Placental epithelial cell (primary cell): ENCODE data around the gene LMAN2. TPM values are rescaled to one million over a fixed set of nuclear protein-coding genes. Genes with fewer than 3 reads are reported as not detected.

Source experiments
- total RNA-seq: library from RNA; depleted of rRNA; stranded (reverse); fragments of >200 nt; gene quantifications from 2 replicates; pipeline ENCODE4 v1.2.3, GENCODE V29; 2012

LMAN2 gene, protein sequence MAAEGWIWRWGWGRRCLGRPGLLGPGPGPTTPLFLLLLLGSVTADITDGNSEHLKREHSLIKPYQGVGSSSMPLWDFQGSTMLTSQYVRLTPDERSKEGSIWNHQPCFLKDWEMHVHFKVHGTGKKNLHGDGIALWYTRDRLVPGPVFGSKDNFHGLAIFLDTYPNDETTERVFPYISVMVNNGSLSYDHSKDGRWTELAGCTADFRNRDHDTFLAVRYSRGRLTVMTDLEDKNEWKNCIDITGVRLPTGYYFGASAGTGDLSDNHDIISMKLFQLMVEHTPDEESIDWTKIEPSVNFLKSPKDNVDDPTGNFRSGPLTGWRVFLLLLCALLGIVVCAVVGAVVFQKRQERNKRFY
- total RNA-seq: 281 and 306 TPM in 2 replicates

DNA sequence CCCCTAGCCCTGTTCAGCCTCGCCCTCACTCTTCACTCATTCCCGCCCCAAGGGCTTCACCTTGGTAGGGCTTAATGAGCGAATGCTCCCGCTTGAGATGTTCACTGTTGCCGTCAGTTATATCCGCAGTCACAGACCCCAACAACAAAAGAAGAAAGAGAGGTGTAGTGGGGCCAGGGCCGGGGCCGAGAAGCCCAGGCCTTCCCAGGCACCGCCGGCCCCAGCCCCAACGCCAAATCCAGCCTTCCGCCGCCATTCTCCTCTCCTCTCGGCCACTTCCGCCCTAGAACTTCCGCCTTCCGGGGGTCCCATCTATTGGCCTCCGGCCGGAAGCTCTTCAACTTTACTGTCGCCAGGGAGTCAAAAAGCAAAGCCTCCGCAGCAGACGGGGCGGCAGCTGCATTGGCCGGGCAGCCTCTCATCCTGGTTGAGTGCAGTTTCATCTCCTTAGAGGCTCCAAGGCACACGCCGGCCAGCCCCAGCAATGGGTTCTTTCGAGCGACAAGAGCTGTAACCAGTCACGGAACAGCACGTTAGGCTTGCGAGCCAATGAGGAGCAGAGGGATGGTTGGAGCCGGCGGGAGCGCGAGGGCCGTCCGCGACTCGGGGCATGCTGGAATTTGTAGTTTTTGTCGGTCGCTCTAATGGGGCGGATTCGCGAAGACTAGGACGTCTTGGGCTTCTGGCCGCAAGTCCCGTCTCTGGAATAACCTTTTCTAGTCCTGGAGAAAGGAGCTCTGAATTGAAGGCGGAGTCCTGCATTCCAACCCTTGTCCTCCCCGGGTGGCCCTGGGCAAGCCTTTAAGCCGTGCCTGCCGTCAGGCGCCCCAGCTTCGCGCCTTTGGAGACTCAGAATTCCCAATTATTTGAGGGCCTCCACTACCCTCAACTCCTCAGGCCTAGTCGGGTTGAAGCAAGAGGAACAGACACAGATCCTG lies at the start of gene LMAN2:
TSS of gene LMAN2 (minus strand) at position 277 of the 938 bp plus-strand sequence. CDS start at position 256, 21 bp downstream.

DNA sequence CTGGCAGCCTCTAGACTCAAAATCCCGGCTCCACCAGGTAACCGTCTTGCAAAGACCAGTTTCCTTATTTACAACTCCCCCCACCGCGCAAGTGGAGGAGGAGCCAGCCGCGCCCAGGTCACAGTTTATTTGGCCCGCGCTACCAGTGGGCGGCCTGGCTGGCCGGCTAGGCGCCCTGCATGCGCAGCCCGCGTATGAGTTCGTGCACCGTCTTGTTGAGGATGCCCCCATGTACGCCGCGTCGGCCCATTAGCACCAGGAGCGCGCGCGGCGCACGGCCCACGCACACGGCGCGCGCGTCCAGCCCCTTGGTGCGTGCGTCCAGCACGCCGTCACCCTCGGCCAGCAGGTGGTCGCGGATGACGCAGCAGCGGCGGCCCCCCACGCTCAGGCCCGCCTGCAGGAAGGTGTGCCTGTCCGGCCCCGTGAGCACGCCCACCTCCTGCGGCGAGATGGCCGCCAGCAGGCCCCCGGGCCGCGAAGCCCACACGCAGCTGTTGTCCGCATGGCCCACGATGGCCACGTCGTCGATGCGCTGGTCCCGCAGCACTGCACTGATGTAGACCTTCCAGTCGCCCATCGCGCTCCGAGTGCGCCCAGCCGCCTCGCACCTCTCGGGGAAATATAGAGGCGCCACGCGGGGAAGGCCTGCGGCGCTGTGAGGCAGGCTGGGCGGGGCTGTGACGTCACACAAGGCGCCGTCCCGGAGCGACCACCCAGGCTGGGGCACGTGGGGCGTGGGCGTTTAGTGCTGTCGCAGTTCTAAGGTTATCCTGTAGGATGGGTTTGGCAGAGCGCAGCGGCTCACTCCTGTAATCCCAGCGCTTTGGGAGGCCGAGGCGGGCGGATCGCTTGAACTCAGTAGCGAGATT lies 48.8 kb upstream of the LMAN2 start, which contains the start of gene PFN3:
TSS of gene PFN3 (minus strand) at position 665 of the 872 bp plus-strand sequence. CDS start at position 580, 85 bp downstream.

DNA sequence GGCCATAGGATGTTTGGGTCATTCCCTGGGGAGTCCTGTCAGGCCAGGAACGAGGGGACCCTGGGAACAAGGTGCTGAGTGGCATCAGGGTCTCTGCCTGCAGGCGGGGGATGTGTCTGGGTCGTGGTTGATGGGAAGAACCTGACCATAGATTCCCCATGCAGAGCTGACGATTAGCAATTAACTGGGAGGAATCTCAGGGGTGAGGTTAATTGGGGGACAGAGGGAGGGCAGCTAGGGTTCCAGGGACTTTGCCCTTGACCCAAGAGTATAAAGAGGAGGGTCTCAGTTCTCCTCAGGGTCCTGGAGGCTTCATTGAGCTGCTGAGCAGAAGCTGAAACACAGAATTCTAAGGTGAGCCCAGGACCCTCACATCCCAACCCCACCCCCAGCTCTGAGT lies 32.7 kb upstream of the LMAN2 start, which contains the start of gene SLC34A1:
TSS of gene SLC34A1 (plus strand) at position 301 of the 400 bp plus-strand sequence. CDS start 1,308 bp downstream, outside the sequence.

DNA sequence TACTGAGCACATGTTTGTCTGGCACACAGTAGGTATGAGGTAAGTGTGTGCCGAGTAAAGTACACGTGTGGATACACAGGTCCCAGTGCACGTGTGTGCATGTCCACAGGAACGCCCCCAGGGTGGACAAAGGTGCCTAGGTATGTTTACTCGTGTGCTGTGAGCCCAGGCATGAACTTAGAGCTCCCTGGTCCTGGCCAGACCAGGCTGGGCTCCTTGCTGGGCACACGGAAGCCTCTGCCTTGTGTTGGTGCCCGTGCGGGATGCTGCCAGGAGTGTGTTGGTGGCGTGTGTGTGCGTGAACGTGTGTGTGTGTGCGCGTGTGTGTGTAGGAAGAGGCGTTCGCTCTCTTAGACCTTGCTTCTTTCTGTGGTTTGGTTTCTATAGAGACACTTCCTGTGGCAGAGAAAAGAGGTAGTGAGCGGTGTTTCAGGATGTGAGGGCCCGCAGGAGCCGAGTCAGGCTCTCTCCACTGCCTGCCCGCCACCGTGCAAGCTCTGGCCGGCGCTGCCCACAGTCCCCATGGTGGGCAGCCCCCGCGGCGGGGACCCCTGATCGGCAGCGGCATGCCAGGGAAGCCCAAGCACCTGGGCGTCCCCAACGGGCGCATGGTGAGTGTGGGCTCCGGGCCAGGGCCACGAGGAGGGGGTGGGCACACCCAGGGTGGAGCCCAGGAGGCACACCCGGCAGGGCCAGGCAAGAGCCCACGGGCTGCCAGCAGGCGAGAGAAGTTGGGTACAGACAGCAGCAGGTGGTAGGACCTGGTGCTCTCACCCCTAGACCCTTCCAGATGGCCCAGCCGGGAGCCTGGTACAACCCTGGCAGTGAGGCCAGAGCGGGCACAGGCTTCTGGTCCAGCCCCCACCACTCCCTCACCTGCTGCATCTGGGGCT lies 6.2 kb upstream of the LMAN2 start, which contains the start of gene RGS14:
TSS of gene RGS14 (plus strand) at position 466 of the 893 bp plus-strand sequence. CDS start at position 567, 101 bp downstream.

DNA sequence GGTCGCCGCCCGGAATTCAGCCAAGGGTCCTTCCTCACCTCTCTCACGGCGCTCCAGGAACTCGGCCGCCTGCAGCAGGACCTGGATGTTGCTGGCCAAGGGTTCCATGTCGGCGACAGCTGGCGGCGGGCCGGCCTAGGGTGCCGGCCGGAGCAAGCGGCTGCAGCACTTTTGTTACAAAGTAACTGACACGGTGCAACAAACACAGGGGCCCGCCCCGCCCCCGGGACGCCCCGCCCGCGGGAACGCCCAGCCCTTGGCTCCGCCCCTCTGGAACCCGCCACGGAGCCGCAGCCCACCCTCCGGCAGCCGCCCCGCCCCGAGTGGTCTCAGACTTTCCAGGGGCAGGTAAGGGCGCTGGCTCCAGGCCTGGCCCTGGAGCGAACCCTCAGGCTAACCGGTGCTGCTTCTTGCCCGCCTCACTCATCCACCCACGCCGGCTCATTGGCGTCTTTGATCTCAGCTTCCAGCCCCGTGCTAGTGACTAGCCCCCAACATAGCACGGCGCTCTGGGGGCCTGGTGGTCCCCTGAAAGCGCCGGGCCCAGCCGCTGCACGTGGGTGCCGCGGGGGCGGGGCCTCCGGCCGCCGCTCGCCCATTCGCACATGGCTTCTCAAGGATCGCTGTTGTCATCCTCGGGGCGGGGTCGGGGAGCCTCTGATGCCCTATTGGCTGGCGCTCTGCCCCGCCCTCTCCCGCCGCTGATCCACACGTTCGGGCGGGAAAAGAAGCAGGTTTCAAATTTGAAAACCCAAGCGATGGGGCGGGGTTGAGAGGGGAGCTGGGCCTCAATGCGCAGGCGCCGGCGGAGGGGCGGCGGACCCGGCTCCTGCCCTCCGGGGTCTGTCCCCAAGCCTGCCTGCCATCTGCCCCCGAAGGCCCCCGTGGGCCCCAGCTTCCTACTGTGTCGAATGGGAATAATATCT lies 39.5 kb downstream of the LMAN2 start, which contains the start of gene MXD3:
TSS of gene MXD3 (minus strand) at position 176 of the 926 bp plus-strand sequence. CDS start at position 108, 68 bp downstream.

DNA sequence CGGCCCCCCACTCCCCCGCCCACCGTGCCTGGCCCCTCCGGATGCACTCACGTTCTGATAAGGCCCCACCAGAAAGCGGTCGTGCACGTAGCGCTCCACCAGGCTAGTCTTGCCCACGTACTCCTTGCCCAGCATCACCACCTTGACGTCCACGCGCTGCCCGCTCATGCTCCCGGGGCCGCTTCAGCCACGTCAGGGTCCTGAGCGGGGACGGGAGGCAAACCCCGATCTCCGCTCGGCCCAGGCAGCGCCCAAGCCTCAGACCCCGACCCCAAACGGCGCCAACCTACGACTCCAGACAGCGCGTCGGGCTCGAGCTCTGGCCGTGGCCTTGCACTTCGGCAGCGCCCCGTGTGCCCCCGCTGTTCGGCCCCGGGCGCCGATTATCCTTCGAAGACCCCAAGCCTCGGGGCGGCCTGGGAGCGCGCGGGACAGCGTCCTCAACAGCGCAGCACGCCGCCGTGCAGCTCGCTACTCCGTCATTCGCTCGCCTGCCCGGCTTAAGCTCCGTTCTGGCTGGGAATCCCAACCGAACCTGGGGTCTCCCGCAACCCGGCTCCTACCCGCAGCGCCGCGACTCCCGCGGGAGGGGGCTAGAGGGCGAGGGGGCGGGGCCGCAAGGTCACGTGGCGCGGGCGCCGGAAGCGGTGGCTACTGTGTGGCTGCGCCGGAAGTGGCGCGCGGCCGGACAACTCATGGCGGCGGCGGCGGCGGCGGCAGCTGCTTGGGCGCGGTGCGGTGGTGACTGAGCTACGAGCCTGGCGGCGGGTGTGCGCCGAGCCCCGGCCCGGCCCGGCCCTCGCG lies 48.1 kb downstream of the LMAN2 start, which contains the start of the genes PRELID1 and RAB24:
TSS of gene PRELID1 (plus strand) at position 679 of the 804 bp plus-strand sequence. CDS start 187 bp downstream, outside the sequence.
TSS of gene RAB24 (minus strand) at position 599 of the 804 bp plus-strand sequence. CDS start at position 168, 431 bp downstream.

Other genes with a start within 250 kb of the LMAN2 start
- 60.5 and 61.5 TPM in 2 replicates for gene NSD1, start 217.9 kb downstream of the LMAN2 start, total RNA-seq
- gene RAB24, start 47.9 kb downstream of the LMAN2 start, total RNA-seq: 10.3 and 36.9 TPM in 2 replicates
- gene PRELID1, start 47.9 kb downstream of the LMAN2 start, total RNA-seq: 49.9 and 145 TPM in 2 replicates
- gene MXD3, start 39.8 kb downstream of the LMAN2 start, total RNA-seq: 5.1 and 7.9 TPM in 2 replicates
- 11.5 and 17.3 TPM in 2 replicates for gene RGS14, start 6.3 kb upstream of the LMAN2 start, total RNA-seq
- 0.11 and 0.39 TPM in 2 replicates for gene SLC34A1, start 32.8 kb upstream of the LMAN2 start, total RNA-seq
- not detected in 2 replicates for gene PFN3, start 49.0 kb upstream of the LMAN2 start, total RNA-seq
- gene F12, start 57.9 kb upstream of the LMAN2 start, total RNA-seq: 3.0 and 7.9 TPM in 2 replicates
- gene GRK6, start 75.0 kb upstream of the LMAN2 start, total RNA-seq: 16.5 and 21.5 TPM in 2 replicates
- gene PRR7, start 95.1 kb upstream of the LMAN2 start, total RNA-seq: 0.98 and 1.2 TPM in 2 replicates
- gene DBN1, start 122.0 kb upstream of the LMAN2 start, total RNA-seq: 287 and 442 TPM in 2 replicates
- 96.6 and 243 TPM in 2 replicates for gene PDLIM7, start 145.9 kb upstream of the LMAN2 start, total RNA-seq
- 1.4 and 3.5 TPM in 2 replicates for gene DOK3, start 158.2 kb upstream of the LMAN2 start, total RNA-seq
- 62.4 and 88.9 TPM in 2 replicates for gene DDX41, start 165.3 kb upstream of the LMAN2 start, total RNA-seq
- 17.5 and 34.9 TPM in 2 replicates for gene FAM193B, start 202.9 kb upstream of the LMAN2 start, total RNA-seq
- gene TMED9, start 240.5 kb upstream of the LMAN2 start, total RNA-seq: 134 and 214 TPM in 2 replicates
- gene B4GALT7, start 248.5 kb upstream of the LMAN2 start, total RNA-seq: 35.7 and 62.7 TPM in 2 replicates